ENCODE data around the gene TBC1D4.
A peak's percentile ranks its signal among the peaks of the same experiment; 100 is the strongest.

GRCh38 chr13:75357576-75358289 lies 124.2 kb downstream of the TBC1D4 start:
- TF ChIP-seq CTCF (conservative IDR thresholded peaks at IDR 0.05 in 1 of 2, IDR thresholded peaks at IDR 0.05 in 1 of 2; ENCODE audit: extremely low read depth in 1 of 2, insufficient read depth in 1 of 2, low read depth in 1 of 2, low read length in 2 of 2) = peak; percentile 65 to 66
- TF ChIP-seq EZH2 (IDR thresholded peaks at IDR 0.05; ENCODE audit: borderline replicate concordance, low read length) = no peak
